HG03354 (cell line): ENCODE measurements around the gene NOS1AP.
"Not testable (repeated sequence)": the region's sequence is repeated elsewhere in the genome, so short reads cannot be mapped to it uniquely, and the experiment has no call there.

Experiments used
- ATAC-seq: cut with Tn5 transposase; IDR thresholded peaks from one replicate; pipeline ENCODE4 v1.9.1; 2021; ENCODE audit warnings: mild to moderate bottlenecking; ENCODE audit not compliant: unreplicated experiment, poor library complexity, severe bottlenecking

The NOS1AP gene

DNA sequence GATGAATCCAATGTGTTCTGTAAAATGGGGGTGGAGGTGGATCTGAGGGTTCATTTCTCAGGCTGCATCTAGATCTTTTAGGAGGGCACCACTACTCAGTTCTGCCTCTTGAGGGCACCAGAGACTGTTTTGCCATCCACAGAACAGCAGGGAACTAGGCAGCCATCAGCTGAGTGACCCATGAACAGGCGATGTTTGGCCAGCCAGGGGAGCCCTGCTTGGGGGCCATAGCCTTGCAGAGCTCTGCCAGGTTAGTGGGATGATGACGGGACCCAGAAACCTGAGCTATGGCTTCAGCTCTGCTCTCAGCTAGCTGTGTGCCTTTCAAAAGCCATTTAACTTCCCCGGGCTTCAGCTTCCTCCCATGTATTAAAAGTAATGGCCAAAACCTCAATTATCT is 13.4 kb upstream of the NOS1AP start:
- ATAC-seq, result peak; percentile 71

DNA sequence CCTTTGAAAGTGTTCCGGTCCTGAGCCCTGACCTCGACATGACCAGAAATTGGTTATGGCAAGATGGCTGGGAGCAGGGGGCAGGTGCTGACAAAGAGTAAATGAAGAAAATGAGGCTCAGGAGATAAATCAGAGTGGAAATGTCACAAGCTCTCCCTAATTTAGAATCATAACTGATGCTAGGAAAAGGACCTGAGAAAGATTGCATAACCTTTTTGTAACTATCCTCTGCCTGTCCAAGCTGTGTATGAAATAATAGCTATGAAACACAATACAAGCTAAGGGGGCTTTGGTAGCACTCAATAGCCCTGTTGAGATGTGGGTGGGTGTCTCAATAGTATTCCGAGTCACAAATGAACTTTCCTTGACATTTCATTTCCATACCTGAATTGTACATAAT is 12.9 kb upstream of the NOS1AP start:
- ATAC-seq, result no peak

DNA sequence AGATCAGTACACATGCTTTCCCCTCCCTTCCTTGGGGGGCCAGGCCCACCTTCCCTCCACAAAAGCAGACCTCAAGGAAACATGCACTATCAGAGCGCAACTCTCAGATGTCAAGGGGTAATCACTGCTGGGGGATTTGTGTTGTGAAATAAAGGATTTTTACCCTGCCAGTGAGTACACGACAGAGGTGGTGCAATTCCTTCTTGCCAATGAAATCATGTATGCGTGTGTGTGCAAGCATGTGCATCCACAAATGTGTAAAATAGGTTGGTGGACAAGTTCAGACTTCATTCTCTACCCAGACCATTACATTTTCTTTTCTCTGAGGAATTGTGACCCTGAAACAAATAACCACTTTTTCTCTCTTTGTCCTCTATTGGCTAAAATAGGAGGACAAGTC is 9.8 kb upstream of the NOS1AP start:
- no peak for ATAC-seq

DNA sequence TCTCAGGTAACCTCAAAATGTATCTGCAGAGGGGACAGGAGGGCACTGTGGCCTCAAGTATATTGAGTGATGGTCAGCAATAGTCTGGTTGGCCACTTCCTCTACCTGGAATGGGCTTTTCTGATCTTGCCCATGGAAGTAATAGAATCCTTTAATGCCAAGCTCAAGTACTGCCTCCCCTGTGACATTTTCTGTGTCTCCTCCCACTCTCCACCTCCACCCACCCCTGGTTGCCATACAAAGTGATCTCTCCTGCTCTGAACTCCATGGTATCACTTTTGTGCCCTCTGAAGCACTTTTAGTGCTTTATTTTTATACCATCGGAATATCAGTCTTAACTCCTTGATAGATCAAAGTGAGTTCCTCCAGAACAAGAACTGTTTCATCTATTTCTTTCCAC is 9.2 kb upstream of the NOS1AP start:
- ATAC-seq, result no peak

DNA sequence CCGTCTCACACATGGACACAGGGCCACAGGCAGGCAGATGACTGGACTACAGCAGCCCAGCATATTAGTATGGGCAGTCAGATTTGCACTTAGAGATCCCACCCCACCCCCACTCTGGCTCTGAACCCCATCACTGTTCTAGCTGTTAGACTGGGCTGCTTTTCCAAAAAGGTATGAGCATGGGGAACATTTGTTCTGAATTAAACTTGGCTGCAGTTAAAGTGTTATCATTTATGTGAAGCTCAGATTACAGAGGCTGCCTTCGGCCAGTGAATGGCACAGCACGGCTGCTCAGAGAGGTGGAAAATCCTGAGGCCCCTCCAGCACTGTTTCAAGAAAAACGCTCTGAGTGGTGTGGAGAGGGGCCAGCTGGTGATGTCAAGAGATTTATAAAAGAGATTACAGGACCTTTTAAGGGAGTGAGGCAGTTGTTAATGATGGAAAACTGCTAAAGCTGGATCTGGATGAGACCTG is 6.9 kb upstream of the NOS1AP start:
- no peak for ATAC-seq

DNA sequence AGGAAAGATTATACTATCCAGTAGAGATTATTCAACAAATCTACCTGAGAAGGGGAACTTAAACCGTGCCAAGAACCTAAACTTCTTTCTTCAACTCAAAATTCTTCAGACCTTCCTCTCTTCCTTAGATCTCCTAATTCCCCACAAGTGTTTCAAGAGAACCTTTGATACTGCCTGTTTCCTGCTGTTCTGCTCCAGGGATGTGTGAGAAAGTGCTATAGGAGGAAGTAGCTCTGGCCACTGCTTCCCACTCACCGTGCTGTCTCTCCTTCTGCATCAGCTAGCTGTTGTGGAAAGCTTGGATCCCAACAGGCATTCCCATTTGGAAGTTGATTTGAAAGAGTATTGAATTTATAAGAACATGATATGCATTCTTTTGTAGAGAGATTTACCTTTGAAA is 4.5 kb upstream of the NOS1AP start:
- ATAC-seq, result no peak

DNA sequence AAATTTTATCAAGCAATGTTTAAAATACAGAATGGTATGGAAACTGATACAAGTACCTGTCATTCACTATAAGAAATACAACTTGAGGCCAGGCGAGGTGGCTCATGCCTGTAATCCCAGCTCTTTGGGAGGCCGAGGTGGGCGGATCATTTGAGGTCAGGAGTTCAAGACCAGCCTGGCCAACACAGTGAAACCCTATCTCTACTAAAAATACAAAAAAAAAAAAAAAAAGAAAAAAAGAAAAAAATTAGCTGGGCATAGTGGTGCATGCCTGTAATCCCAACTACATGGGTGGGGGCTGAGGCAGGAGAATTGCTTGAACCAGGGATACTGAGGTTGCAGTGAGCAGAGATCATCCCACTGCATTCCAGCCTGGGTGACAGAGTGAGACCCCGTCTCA is 2.7 kb upstream of the NOS1AP start:
- ATAC-seq, result not testable (repeated sequence)

DNA sequence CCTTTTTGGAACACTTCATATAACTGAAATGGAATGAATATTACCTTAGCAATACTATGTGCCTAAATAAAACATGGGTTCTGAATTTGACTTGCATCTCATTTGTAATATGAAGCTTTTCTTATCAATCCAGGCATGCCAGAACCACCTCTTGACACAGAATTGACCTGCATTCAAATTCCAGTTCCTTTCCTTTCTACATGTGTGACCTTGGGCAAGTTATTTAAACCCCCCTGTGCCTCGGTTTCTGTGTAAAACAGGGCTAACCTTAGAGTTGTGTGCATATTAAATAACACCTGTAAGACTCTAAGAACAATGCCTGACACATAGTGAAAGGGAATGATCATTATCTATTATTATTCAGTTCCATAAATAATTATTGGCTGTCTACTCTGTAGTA is 2.0 kb upstream of the NOS1AP start:
- ATAC-seq, result no peak

DNA sequence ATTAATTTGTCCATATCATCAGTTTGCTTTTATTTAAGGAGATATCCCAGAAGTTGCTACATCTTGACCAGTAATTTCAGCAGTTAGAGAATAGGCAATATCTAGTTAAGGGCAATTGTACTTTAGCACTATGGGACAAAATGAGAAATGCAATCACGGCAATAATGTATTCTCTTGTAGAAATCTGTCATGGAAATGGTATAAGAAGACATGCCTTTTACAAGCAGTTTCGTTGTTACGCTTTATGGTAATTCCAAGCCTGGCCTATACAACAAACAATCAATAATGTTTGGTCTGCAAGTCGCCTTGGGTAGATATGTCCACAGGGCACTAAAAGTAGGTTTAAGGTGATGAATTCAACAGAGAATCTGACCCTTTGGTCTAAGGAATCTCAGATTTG is 1.2 kb upstream of the NOS1AP start:
- no peak for ATAC-seq

DNA sequence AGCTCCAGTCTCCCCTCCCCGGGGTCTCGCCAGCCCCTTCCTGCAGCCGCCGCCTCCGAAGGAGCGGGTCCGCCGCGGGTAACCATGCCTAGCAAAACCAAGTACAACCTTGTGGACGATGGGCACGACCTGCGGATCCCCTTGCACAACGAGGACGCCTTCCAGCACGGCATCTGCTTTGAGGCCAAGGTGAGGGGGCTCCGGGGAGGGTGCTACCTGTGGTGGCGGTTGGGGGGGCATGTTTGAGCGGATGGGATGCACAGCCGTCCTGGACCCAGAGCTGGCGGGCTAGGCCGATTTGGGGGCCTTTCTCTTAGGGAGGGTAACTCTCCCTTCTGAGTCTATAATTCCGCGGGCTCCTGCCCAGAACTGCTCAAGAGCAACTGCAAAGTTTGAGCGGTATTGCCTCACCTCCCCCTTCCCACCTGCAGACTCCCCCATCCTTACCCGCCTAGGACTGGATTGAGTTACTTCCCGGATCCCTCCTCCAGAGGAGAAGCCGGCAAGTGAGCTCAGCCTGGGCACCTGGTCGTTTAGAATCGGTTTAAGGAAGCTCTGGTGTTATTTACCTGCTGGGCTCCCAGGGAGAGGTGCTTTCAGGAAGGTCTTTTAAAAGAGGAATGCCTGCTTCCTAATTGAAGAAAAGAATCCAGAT is 730 bp downstream of the NOS1AP start:
- no peak for ATAC-seq

DNA sequence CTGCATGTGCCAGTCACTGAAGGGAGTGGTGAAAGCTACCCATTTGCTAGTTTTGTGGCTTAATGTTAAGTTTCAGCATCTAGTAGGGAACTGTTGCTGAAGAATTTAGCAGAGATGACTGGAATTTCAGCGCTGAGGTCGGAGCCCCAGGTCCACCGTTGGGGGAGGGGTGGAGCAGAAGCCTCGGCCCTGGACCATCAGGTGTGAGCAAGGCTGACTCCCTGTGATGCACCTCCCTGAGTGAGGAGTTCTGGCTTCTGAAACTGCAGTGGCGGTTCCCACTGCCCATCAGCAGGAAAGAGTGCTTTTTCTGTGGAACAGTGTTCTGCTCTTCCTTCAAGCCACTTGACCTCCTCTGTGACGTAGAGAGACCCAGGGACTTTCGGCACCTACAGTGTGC is 1.3 kb downstream of the NOS1AP start:
- no peak for ATAC-seq

DNA sequence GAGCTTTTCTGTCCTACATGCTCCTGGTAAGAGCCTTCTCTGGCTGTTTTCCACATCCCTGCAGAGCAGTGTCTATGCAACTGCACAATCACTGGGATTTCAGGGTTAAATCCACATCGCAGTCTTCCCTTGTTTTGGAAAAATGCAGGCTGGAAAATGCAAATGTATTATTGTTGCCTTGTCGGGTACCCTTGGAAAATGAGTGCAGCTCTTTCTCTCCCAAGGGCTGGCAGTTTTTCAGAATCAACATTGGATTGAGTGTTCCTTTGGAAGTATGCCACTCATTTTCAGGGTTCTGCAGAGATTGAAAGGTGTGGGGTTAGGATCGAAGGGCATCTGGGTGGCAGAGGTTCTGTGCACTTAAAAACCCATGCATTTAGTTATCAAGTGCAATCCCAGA is 3.2 kb downstream of the NOS1AP start:
- no peak for ATAC-seq

DNA sequence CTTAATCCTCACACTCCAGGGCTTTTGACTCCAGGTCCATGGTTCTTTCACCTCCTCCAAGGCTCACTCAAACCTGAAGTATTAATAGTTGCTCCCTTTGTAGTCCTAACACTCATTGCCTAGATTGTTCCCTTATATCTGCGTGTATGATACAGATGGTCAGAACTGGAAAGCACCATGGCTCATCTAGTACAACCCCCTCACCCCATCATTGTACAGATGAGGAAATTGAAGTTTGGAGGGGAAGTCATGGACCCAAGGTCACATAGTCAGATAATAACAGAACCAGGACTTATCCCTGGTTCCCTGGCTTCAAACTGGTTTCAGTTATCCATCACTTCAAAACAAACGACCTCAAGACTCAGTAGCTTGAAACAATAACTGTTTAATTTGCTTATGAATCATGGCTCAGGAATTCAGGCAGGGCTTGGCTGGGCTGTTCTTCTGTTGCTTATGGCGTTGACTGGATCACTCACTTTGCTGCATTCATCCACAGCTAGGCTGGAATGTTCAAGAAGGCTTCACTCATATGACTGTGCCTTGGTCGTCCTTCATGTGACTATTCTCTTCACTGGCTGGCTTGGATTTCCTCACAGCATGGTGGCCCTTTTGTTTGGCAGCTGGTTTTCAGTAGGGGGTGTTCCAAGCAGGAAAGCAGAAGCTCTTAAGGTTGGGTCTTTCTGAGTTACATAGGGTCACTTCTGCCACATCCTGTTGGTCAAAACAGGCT is 5.0 kb downstream of the NOS1AP start:
- ATAC-seq, result no peak

DNA sequence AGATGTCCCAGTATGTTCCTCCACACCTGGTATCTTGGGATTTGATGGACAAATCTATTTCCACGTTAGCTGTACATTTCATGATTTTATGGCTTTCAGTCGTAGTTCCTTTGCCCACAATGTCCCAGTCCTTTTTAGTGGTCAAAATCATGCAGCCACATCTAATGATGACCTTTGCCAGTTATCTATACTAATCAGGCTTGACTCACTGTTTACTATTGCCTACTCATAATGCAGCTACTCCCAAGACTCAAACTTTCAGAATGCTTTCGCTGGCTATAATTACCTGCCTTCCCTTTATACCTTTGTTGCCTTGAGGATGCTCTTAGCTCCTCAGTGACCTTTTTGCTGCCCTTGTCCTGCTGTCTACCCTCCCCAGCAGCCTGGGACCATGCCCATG is 6.4 kb downstream of the NOS1AP start:
- ATAC-seq, result no peak

DNA sequence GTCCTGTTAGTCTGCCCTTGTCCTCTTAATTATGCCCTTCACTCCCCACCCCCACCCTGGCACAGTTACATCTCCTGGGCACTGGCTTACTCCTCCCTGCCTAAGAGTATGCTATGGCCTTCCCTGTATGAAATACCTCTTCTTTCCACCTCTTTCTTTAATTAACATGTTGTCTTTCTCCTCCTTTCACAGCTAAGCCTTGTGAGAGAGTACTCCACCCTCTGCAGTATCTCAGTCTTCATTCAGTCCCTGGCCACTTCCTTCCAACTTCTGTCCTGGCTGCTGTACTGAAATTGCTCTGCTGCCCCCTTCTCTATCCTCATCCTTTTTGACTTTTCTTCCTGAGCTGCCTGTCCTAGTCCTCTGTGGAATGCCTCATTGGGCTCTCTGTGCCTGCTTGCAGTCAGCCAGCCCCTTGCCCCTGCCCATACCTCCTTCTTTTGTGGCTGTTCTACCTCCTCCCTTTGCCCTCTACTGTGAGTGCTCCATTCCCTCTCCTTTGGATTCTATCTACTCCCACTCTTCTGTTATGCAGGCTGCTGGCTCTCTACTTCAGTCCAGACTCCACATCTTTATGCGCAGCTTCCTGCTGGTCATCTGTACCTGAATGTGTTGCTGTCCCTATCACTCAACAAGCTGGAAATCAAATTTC is 8.3 kb downstream of the NOS1AP start:
- no peak for ATAC-seq

DNA sequence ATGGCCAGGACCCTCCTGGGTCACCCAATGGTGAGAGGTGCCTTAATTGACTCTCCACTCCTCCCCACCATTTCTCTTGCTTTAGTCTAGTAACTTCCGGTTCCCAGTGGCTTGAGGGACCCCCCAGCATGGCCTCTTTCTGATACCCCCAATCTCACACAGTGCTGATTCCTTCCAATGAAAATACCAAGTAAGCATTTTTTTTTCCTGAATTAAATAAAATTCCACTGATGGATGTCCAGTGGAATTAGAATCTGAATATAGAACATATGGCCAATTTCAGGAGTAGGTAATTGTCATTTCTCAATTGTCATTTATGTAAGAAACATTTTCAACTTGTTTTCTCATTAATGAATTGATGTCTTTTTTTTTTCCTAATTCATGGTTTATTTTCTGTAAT is 9.5 kb downstream of the NOS1AP start:
- no peak for ATAC-seq

DNA sequence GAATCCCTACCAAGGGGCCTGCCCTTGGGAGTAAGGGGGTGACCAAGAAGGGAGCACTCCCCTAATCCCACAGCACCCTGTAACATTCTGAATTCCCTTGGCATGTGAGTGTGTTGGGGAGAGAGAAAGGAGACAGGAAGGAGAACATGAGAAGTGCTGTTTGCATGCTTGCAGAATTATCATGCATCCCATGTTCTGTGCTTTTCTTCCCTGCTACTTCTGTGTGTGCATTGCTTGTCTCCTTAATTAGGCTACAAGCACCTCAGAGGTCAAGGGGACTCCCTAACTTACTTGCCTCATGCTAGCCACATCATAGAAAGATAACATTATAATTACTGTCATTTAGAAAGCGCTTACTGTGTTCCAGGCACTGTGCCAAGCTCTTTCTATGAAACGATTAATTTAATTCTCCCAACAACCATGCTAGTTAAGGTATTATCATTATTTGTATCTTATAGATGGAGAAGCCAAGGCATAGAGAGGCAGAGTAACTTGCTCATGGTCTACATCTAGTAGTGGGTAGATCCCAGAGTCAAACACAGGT is 11.1 kb downstream of the NOS1AP start:
- ATAC-seq, result no peak

DNA sequence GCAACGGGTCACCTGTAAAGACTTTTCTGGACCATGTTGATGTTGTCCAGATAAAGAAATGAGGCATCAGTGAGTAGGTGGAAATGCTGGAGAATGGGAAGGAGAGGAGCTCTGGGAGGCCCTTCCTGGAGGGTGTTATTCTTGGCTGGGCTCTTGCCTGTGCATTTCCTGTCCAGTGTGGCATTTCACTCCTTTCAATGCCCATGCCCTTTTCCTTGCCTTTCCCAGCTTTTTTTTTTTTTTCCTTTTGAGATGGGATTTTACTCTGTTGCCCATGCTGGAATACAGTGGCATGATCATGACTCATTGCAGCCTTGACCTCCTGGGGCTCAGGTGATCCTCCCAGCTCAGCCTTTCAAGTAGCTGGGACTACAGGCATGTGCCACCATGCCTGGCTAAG is 11.8 kb downstream of the NOS1AP start:
- no peak for ATAC-seq

DNA sequence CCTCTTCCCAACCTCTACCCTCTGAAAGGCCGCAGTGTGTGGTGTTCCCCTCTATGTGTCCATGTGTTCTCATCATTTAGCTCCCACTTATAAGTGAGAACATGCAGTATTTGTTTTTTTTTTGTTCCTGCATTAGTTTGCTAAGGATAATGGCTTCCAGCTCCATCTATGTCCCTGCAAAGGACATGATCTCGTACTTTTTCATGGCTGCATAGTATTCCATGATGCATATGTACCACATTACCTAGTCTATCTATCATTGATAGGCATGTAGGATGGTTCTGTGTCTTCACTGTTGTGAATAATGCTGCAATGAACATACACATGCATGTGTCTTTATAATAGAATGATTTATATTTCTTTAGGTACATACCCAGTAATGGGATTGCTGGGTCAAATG is 12.6 kb downstream of the NOS1AP start:
- ATAC-seq, result not testable (repeated sequence)

DNA sequence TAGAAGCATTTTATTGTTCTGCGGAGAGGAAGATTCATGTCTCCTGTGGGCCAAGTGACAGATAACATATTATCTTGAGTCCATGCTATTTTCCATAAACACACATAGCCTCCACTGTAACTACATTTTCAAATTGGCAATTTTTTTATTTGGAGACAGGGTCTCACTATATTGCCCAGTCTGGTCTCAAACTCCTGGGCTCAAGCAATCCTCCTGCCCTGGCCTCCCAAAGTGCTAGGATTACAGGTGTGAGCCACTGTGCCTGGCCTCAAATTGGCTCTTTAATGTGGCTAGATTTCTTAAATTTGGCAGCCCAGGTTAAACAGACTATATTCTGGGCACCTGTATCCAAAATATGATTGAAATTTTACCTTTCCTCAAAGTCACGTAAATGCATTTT is 13.8 kb downstream of the NOS1AP start:
- ATAC-seq, result no peak

DNA sequence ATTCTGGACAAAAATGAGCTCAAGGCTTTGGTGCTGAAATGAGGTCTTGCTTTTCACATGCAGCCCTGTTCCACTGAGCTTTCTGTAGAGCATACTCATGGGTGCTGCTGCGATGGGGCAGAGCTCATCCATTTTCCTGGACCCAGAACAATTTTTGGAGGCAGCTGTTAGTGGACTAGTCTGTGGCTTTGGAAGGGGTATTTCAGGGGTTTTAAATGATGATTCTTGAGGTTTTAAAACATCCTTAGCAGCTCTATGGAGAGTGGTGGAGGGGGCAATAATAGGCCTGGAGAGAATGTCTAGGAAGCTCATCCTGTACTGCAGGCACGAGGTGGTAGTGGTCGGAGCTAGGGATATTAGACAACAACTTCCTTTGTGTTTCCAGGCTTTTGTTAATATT is 16.5 kb downstream of the NOS1AP start:
- no peak for ATAC-seq
